SK-N-SH (cell line): ENCODE measurements around the gene DPYSL4. TPM values are rescaled to one million over a fixed set of nuclear protein-coding genes. Genes with fewer than 3 reads are reported as not detected.

Experiments
- CTCF ChIA-PET: fragments of 300-600, 350-600 bp; formaldehyde crosslinking; extraction: SDS; loops from one replicate; lab custom pipeline; 2021; lab: Yijun Ruan, JAX
- POLR2A ChIA-PET: fragments of 350-600 bp; sonication (Branson Sonifier 250); formaldehyde crosslinking; extraction: SDS; loops from one replicate; lab custom pipeline; 2020; ENCODE audit warnings: antibody characterized with exemption, inconsistent platforms; lab: Yijun Ruan, JAX
- DNase-seq: peaks from one replicate; pipeline ENCODE4 v3.0.0; 2012
- H2AFZ ChIP-seq: fragments of 200-600 bp; sonication (generic); 2 replicates; pipeline ENCODE4 v1.8.1; 2016; ENCODE audit warnings: antibody characterized with exemption, mild to moderate bottlenecking, low read depth
- H3F3A ChIP-seq: fragments of 200-600 bp; sonication (generic); replicated peaks from 2 replicates; pipeline ENCODE3; 2016; ENCODE audit warnings: antibody characterized with exemption, mild to moderate bottlenecking; ENCODE audit not compliant: insufficient read depth
- H3K27ac ChIP-seq, 2 experiments: fragments of 200-500 bp in 1 of 2; fragments of 200-600 bp in 1 of 2; sonication (Bioruptor generic) in 1 of 2; sonication (generic), shearing (Covaris generic) in 1 of 2; 2 replicates each; pipeline versions ENCODE4 v1.5.1 to v1.6.1; 2014 to 2016; ENCODE audit warnings: low read depth in 2 of 2, inconsistent platforms in 1 of 2, low read length in 1 of 2, mild to moderate bottlenecking in 1 of 2, mixed read lengths in 1 of 2
- H3K27me3 ChIP-seq: fragments of 200-600 bp; sonication (generic), shearing (Covaris generic); 2 replicates; pipeline ENCODE4 v1.6.1; 2016; ENCODE audit warnings: mixed run types; ENCODE audit not compliant: insufficient read depth
- H3K36me3 ChIP-seq, 2 experiments: fragments of 200-500 bp in 1 of 2; fragments of 200-600 bp in 1 of 2; sonication (Bioruptor generic) in 1 of 2; sonication (generic) in 1 of 2; replicated peaks in 1 of 2; 2 replicates each; pipeline versions ENCODE3 to v1.5.1; 2014 to 2016; ENCODE audit warnings: low read length in 1 of 2, mild to moderate bottlenecking in 1 of 2; ENCODE audit not compliant: insufficient read depth in 2 of 2, control insufficient read depth in 1 of 2
- H3K4me1 ChIP-seq, 2 experiments: fragments of 200-500 bp in 1 of 2; fragments of 200-600 bp in 1 of 2; sonication (Bioruptor generic) in 1 of 2; sonication (generic), shearing (Covaris generic) in 1 of 2; 2 replicates each; pipeline versions ENCODE4 v1.5.1 to v1.6.1; 2014 to 2016; ENCODE audit warnings: low read depth in 1 of 2, low read length in 1 of 2, mixed run types in 1 of 2; ENCODE audit not compliant: insufficient read depth in 2 of 2, control insufficient read depth in 1 of 2
- H3K4me2 ChIP-seq: fragments of 200-600 bp; sonication (generic), shearing (Covaris generic); 2 replicates; pipeline ENCODE4 v1.6.1; 2017; ENCODE audit warnings: mixed run types
- H3K4me3 ChIP-seq, 2 experiments: fragments of 200-500 bp in 1 of 2; fragments of 200-600 bp in 1 of 2; sonication (Bioruptor generic) in 1 of 2; sonication (generic), shearing (Covaris generic) in 1 of 2; 2 replicates each; pipeline versions ENCODE4 v1.5.1 to v1.8.1; 2014 to 2016; ENCODE audit warnings: low read depth in 2 of 2, inconsistent platforms in 1 of 2, low read length in 1 of 2, mild to moderate bottlenecking in 1 of 2, mixed read lengths in 1 of 2, moderate library complexity in 1 of 2
- H3K79me2 ChIP-seq: fragments of 200-600 bp; sonication (generic); 2 replicates; pipeline ENCODE4 v1.8.1; 2017; ENCODE audit warnings: mild to moderate bottlenecking; ENCODE audit not compliant: insufficient read depth
- H3K9ac ChIP-seq: fragments of 200-600 bp; sonication (generic); 2 replicates; pipeline ENCODE4 v1.6.1; 2017; ENCODE audit warnings: mixed run types
- H3K9me2 ChIP-seq: fragments of 200-600 bp; sonication (generic); 2 replicates; pipeline ENCODE4 v1.6.1; 2017; ENCODE audit warnings: mixed run types
- H3K9me3 ChIP-seq: fragments of 200-600 bp; sonication (generic); 2 replicates; pipeline ENCODE4 v1.6.1; 2017; ENCODE audit warnings: mixed run types, mild to moderate bottlenecking, moderate library complexity
- H4K20me1 ChIP-seq: fragments of 200-600 bp; sonication (generic); 2 replicates; pipeline ENCODE4 v1.6.1; 2017; ENCODE audit warnings: mild to moderate bottlenecking, mixed run types; ENCODE audit not compliant: insufficient read depth
- ELF1 ChIP-seq: IDR thresholded peaks from 2 replicates; pipeline ENCODE4 v1.4.0; 2012
- FOSL2 ChIP-seq: IDR thresholded peaks from 2 replicates; pipeline ENCODE4 v1.4.0; 2012; ENCODE audit warnings: low read depth, mild to moderate bottlenecking, moderate library complexity, borderline replicate concordance
- FOXM1 ChIP-seq: IDR thresholded peaks from 2 replicates; pipeline ENCODE4 v1.4.0; 2012; ENCODE audit warnings: low read depth, mild to moderate bottlenecking
- GABPA ChIP-seq: IDR thresholded peaks from 2 replicates; pipeline ENCODE4 v1.4.0; 2012; ENCODE audit warnings: low read depth, mild to moderate bottlenecking
- IRF3 ChIP-seq: fragments of 150-350 bp; IDR thresholded peaks from 2 replicates; pipeline ENCODE4 v1.6.1; 2016; ENCODE audit warnings: mild to moderate bottlenecking, low read depth, low read length
- MXI1 ChIP-seq: IDR thresholded peaks from 2 replicates; pipeline ENCODE4 v1.6.1; 2012; ENCODE audit warnings: mild to moderate bottlenecking, low read depth, low read length, improper control_type of control experiment
- PBX3 ChIP-seq: IDR thresholded peaks from 2 replicates; pipeline ENCODE4; 2012
- SIN3A ChIP-seq: IDR thresholded peaks from 2 replicates; pipeline ENCODE4 v1.6.1; 2012; ENCODE audit warnings: low read depth, mild to moderate bottlenecking, low read length, moderate library complexity, borderline replicate concordance
- TCF12 ChIP-seq: IDR thresholded peaks from 2 replicates; pipeline ENCODE4 v1.4.0; 2012
- TEAD4 ChIP-seq: IDR thresholded peaks from 2 replicates; pipeline ENCODE4 v1.4.0; 2012; ENCODE audit warnings: mild to moderate bottlenecking, borderline replicate concordance; ENCODE audit not compliant: insufficient read depth
- YY1 ChIP-seq: IDR thresholded peaks from 2 replicates; pipeline ENCODE4 v1.4.0; 2012; ENCODE audit warnings: low read depth, mild to moderate bottlenecking
- WGBS: methylation state at CpG from one replicate; pipeline ENCODE4 v1.1.6; 2017; ENCODE audit warnings: low lambda C conversion rate; 5-methylcytosine and 5-hydroxymethylcytosine counted together
- polyA plus RNA-seq, 3 experiments: library from polyadenylated mRNA; depleted of rRNA; stranded (reverse); fragments of >200 nt; gene quantifications; 2 replicates each; pipeline ENCODE4 v1.2.3, GENCODE V29; 2012
- TF ChIP-seq, protein P1 (sequence below): IDR thresholded peaks from 2 replicates; pipeline ENCODE4 v1.4.0; 2012; ENCODE audit warnings: low read depth, borderline replicate concordance
- TF ChIP-seq, protein P2 (sequence below): IDR thresholded peaks from 2 replicates; pipeline ENCODE4 v1.6.1; 2012; ENCODE audit warnings: mild to moderate bottlenecking, low read depth, low read length, moderate library complexity

DPYSL4 gene
- polyA plus RNA-seq, 1 of the 3 experiments (the other 2 are of a cell fraction), result 21.8 TPM

GRCh38 chr10:132230557-132231210, 43.9 kb downstream of the DPYSL4 start:
- no peak overlapping the region for H3K4me2 ChIP-seq
- peak; percentile 50 for DNase-seq
- H3F3A ChIP-seq, result no peaks in the 10 kb centered on the region
- H4K20me1 ChIP-seq, result no peaks in the 10 kb centered on the region
- no peak overlapping the region for H3K4me3 ChIP-seq
- 79% methylated on average over 7 of the region's 21 CpGs for WGBS
- H3K9me3 ChIP-seq, result no peaks in the 10 kb centered on the region
- no peak overlapping the region for H2AFZ ChIP-seq
- CTCF ChIA-PET, result interaction anchor here (0.7 kb wide), 1 partner anchor 123 kb away, joined by 3 read pairs; no protein-coding TSS in a partner anchor
- H3K36me3 ChIP-seq, result no peaks in the 10 kb centered on the region
- POLR2A ChIA-PET, result no interaction called here
- no peaks in the 10 kb centered on the region for H3K27me3 ChIP-seq
- H3K79me2 ChIP-seq, result no peaks in the 10 kb centered on the region
- peak overlapping the region in 1 of 2 experiments; percentile 62; a peak in 1 of 4 replicates for H3K27ac ChIP-seq
- H3K9ac ChIP-seq, result no peak overlapping the region
- no peaks in the 10 kb centered on the region for H3K9me2 ChIP-seq
- peaks cover 0 to 28% of the 10 kb centered on the region in 2 experiments; a peak in 1 of 4 replicates for H3K4me1 ChIP-seq
- TF ChIP-seq FOXM1, result no peak
- TF ChIP-seq, protein P1, sequence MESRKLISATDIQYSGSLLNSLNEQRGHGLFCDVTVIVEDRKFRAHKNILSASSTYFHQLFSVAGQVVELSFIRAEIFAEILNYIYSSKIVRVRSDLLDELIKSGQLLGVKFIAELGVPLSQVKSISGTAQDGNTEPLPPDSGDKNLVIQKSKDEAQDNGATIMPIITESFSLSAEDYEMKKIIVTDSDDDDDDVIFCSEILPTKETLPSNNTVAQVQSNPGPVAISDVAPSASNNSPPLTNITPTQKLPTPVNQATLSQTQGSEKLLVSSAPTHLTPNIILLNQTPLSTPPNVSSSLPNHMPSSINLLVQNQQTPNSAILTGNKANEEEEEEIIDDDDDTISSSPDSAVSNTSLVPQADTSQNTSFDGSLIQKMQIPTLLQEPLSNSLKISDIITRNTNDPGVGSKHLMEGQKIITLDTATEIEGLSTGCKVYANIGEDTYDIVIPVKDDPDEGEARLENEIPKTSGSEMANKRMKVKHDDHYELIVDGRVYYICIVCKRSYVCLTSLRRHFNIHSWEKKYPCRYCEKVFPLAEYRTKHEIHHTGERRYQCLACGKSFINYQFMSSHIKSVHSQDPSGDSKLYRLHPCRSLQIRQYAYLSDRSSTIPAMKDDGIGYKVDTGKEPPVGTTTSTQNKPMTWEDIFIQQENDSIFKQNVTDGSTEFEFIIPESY, result no peak
- TF ChIP-seq TCF12, result no peak
- TF ChIP-seq YY1, result no peak
- no peak for TF ChIP-seq TEAD4
- no peak for TF ChIP-seq PBX3
- TF ChIP-seq GABPA, result no peak
- TF ChIP-seq IRF3, result no peak
- TF ChIP-seq, protein P2, sequence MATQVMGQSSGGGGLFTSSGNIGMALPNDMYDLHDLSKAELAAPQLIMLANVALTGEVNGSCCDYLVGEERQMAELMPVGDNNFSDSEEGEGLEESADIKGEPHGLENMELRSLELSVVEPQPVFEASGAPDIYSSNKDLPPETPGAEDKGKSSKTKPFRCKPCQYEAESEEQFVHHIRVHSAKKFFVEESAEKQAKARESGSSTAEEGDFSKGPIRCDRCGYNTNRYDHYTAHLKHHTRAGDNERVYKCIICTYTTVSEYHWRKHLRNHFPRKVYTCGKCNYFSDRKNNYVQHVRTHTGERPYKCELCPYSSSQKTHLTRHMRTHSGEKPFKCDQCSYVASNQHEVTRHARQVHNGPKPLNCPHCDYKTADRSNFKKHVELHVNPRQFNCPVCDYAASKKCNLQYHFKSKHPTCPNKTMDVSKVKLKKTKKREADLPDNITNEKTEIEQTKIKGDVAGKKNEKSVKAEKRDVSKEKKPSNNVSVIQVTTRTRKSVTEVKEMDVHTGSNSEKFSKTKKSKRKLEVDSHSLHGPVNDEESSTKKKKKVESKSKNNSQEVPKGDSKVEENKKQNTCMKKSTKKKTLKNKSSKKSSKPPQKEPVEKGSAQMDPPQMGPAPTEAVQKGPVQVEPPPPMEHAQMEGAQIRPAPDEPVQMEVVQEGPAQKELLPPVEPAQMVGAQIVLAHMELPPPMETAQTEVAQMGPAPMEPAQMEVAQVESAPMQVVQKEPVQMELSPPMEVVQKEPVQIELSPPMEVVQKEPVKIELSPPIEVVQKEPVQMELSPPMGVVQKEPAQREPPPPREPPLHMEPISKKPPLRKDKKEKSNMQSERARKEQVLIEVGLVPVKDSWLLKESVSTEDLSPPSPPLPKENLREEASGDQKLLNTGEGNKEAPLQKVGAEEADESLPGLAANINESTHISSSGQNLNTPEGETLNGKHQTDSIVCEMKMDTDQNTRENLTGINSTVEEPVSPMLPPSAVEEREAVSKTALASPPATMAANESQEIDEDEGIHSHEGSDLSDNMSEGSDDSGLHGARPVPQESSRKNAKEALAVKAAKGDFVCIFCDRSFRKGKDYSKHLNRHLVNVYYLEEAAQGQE, result no peak
- TF ChIP-seq MXI1, result no peak
- no peak for TF ChIP-seq SIN3A
- no peak for TF ChIP-seq ELF1
- no peak for TF ChIP-seq FOSL2
